Smooth muscle cell (in vitro differentiated cells): ENCODE data around the gene ARHGEF33. TPM values are rescaled to one million over a fixed set of nuclear protein-coding genes. Genes with fewer than 3 reads are reported as not detected.

Experiments used
- DNase-seq: peaks from one replicate; lab custom pipeline; 2025; ENCODE audit not compliant: unreplicated experiment; lab: John Stamatoyannopoulos, UW
- H2AFZ ChIP-seq: fragments of 200-600 bp; sonication (generic); 2 replicates; pipeline ENCODE4 v1.6.0; 2016; ENCODE audit warnings: antibody characterized with exemption, low read depth, mild to moderate bottlenecking
- H3F3A ChIP-seq: fragments of 200-600 bp; sonication (generic); 2 replicates; pipeline ENCODE4 v1.6.0; 2017; ENCODE audit warnings: antibody characterized with exemption, low read depth
- H3K27ac ChIP-seq: fragments of 200-600 bp; sonication (generic); 2 replicates; pipeline ENCODE4 v1.5.1; 2016; ENCODE audit warnings: low read depth, mild to moderate bottlenecking
- H3K27me3 ChIP-seq: fragments of 200-600 bp; sonication (generic); 2 replicates; pipeline ENCODE4 v1.6.1; 2016; ENCODE audit warnings: low read depth, mild to moderate bottlenecking
- H3K36me3 ChIP-seq: fragments of 200-600 bp; sonication (generic); 2 replicates; pipeline ENCODE4 v1.5.1; 2016; ENCODE audit warnings: low read depth
- H3K4me1 ChIP-seq: fragments of 200-600 bp; sonication (generic); 2 replicates; pipeline ENCODE4 v1.5.1; 2016; ENCODE audit warnings: low read depth
- H3K4me2 ChIP-seq: fragments of 200-600 bp; sonication (generic); 2 replicates; pipeline ENCODE4 v1.6.0; 2016; ENCODE audit warnings: mild to moderate bottlenecking
- H3K4me3 ChIP-seq: fragments of 200-600 bp; sonication (generic); 2 replicates; pipeline ENCODE4 v1.5.1; 2016; ENCODE audit warnings: mild to moderate bottlenecking
- H3K79me2 ChIP-seq: fragments of 200-600 bp; sonication (generic); 2 replicates; pipeline ENCODE4 v1.6.0; 2016; ENCODE audit warnings: low read depth, mild to moderate bottlenecking
- H3K9ac ChIP-seq: fragments of 200-600 bp; sonication (generic); 2 replicates; pipeline ENCODE4 v1.6.0; 2016; ENCODE audit warnings: low read depth
- H3K9me3 ChIP-seq: fragments of 200-600 bp; sonication (generic); replicated peaks from 2 replicates; pipeline ENCODE4 v1.5.1; 2016; ENCODE audit warnings: low read depth
- H4K20me1 ChIP-seq: fragments of 200-600 bp; sonication (generic); 2 replicates; pipeline ENCODE4 v1.6.0; 2016; ENCODE audit warnings: low read depth
- WGBS: methylation state at CpG from one replicate; pipeline ENCODE4 v1.1.7; 2016; ENCODE audit warnings: low lambda C conversion rate; 5-methylcytosine and 5-hydroxymethylcytosine counted together
- polyA plus RNA-seq: library from polyadenylated mRNA; unstranded; fragments of >200 nt; fragmentation: Nextera tagmentation; extraction: Ambion mirVana; gene quantifications from 2 replicates; pipeline ENCODE4 v1.2.1, GENCODE V29; 2016
- total RNA-seq: library from RNA; depleted of rRNA; stranded (reverse); fragments of >200 nt; gene quantifications from 2 replicates; pipeline ENCODE4 v1.2.3, GENCODE V29; 2014
- TF ChIP-seq, protein P1 (sequence below): fragments of 200-600 bp; sonication (generic); IDR thresholded peaks from 2 replicates; pipeline ENCODE4 v1.5.1; 2017; ENCODE audit warnings: borderline replicate concordance, mild to moderate bottlenecking, antibody characterized with exemption; ENCODE audit not compliant: insufficient read depth, poor library complexity, severe bottlenecking

ARHGEF33 gene
- total and polyA plus RNA-seq, 2 experiments from 2014 or later, result 0.40 to 1.4 TPM

GRCh38 chr2:38873763-38874162, 15.9 kb upstream of the ARHGEF33 start:
- Histone ChIP-seq H3K36me3 (no peaks in the 10 kb centered on the region), H3K9me3 (peaks cover 6% of the 10 kb centered on the region), H3K4me1 (peaks cover 6% of the 10 kb centered on the region), H4K20me1 (no peaks in the 10 kb centered on the region), H3K9ac (no peak overlapping the region), H2AFZ (no peak overlapping the region), H3K4me3 (no peak overlapping the region), H3K4me2 (no peak overlapping the region), H3K27ac (no peak overlapping the region), H3F3A (no peaks in the 10 kb centered on the region), H3K27me3 (no peaks in the 10 kb centered on the region), H3K79me2 (peaks cover 61% of the 10 kb centered on the region)
- TF ChIP-seq, protein P1, sequence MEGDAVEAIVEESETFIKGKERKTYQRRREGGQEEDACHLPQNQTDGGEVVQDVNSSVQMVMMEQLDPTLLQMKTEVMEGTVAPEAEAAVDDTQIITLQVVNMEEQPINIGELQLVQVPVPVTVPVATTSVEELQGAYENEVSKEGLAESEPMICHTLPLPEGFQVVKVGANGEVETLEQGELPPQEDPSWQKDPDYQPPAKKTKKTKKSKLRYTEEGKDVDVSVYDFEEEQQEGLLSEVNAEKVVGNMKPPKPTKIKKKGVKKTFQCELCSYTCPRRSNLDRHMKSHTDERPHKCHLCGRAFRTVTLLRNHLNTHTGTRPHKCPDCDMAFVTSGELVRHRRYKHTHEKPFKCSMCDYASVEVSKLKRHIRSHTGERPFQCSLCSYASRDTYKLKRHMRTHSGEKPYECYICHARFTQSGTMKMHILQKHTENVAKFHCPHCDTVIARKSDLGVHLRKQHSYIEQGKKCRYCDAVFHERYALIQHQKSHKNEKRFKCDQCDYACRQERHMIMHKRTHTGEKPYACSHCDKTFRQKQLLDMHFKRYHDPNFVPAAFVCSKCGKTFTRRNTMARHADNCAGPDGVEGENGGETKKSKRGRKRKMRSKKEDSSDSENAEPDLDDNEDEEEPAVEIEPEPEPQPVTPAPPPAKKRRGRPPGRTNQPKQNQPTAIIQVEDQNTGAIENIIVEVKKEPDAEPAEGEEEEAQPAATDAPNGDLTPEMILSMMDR, result no peak
- WGBS, result 79% methylated on average over 5 of the region's 5 CpGs
- no peak for DNase-seq

DNA sequence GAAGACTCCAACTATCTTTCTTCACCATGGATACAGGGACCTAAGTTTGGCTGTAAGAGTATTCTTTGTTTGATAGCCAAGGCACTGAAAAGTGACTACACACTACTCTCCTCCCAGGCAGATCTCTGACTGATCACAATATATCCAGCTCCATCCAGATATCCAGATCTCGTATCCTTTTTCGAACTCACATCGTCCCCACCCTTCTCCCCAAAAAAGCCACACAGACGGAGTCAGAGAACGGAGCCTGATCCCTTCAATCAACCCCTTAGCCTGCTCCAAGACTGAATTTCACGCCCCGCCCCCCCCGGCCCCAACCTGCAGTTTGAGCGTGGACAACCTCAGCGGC, 14.5 kb upstream of the ARHGEF33 start:
- no peak for DNase-seq
- Histone ChIP-seq H3K4me2 (peak overlapping the region; percentile 93), H4K20me1 (no peaks in the 10 kb centered on the region), H3F3A (no peaks in the 10 kb centered on the region), H3K36me3 (no peaks in the 10 kb centered on the region), H3K79me2 (peaks cover 48% of the 10 kb centered on the region), H3K4me1 (peaks cover 6% of the 10 kb centered on the region), H3K9ac (peak overlapping the region; percentile 74), H2AFZ (peak overlapping the region; percentile 96), H3K27ac (peak overlapping the region; percentile 18), H3K9me3 (peaks cover 6% of the 10 kb centered on the region), H3K27me3 (no peaks in the 10 kb centered on the region), H3K4me3 (peak overlapping the region; percentile 79)
- TF ChIP-seq, protein P1, result no peak
- under 1% methylated on average over 10 of the region's 10 CpGs for WGBS

DNA sequence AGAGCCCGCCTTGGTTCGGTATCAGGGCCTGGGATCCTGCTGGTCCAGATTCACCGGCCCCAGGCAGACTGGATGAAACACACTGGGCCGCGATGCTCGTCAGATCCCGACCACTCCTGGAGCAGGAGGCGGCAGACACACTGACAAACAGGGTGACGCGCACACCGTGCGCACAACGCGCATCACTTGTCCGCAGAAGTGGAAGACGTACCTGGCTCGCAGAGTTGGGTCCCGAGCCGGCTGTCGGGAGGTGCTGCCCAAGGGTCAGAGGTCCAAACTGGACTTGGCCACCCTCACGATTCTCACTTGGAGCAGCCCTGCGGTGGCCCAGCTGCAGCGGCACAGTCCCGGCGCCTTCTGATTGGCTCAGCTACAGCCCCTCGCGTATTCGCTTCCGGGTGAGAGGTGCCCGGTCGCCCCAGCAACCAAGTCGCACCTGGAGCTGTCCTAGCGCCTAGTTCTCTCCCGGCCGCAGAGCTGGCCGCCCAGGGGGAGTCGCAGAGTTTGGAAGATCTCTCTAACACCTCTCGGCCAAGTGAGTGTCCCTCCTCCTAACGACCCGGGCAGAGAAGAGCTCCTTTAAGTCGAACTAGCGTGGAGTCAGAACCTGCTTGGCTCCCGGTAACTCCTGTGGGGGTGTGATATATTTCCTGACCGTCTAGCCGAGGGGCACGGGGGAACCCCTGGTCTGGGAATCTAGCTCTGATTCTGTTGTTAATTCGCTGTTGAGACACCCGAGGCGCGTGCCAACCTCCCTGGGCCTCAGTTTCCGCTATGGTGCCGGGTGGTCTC, 13.9 kb upstream of the ARHGEF33 start, which contains the start of the genes DHX57 and MORN2:
DHX57 (minus strand) TSS at position 359 of the 792 bp plus-strand sequence. CDS start 7,529 bp downstream, outside the sequence.
MORN2 (plus strand) TSS at position 401 of the 792 bp plus-strand sequence.
- Histone ChIP-seq H3K36me3 (peaks cover 1% of the 10 kb centered on the region), H3K4me1 (peaks cover 6% of the 10 kb centered on the region), H3K4me2 (peak within 1 kb of the TSS; percentile 93), H3F3A (no peaks in the 10 kb centered on the region), H3K79me2 (peaks cover 42% of the 10 kb centered on the region), H3K9me3 (peaks cover 6% of the 10 kb centered on the region), H3K9ac (peak within 1 kb of the TSS; percentile 74), H4K20me1 (no peaks in the 10 kb centered on the region), H3K4me3 (peak within 1 kb of the TSS; percentile 79), H2AFZ (peak within 1 kb of the TSS; percentile 96), H3K27ac (peak within 1 kb of the TSS; percentile 18), H3K27me3 (no peaks in the 10 kb centered on the region)
- TF ChIP-seq, protein P1, result no peak
- WGBS, result 2% methylated on average over 52 of the region's 52 CpGs
- peak; percentile 35 for DNase-seq
